ENCODE results near the gene P4HA1. TPM values are rescaled to one million over a fixed set of nuclear protein-coding genes. Genes with fewer than 3 reads are reported as not detected.

P4HA1 gene
- polyA plus RNA-seq, 1 donor from 2014 or later: 24.2 TPM

DNA sequence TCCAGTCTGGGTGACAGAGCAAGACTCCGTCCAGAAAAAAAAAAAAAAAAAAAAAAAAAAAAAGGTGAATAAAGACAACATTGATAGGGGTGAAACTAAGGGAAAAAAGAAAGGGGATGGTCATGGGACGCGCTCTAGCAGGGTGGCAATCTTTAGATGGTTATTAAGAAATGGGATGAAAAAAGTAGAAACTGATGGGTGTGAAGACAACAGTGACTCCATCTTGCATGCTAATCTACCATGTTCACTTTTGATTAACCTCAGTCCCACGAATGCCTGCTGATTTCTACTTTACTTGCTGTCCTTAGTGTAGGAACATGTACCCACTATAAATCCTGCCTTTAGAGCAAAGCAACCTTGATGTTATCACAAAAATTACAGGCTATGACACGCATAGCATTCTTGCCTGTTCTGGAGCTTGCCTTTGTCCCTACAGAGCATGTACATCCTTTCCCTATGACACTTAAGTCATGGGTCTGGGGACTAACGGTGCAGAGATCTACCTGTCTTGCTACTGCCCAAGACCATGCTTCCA is 38.5 kb downstream of the P4HA1 start:
- no peaks in the 10 kb centered on the region for H3K79me2 ChIP-seq (replicated peaks; ENCODE audit: insufficient read depth, low read length)
- no peak overlapping the region for H3K4me2 ChIP-seq (ENCODE audit: low read length)
- no peaks in the 10 kb centered on the region for H3K36me3 ChIP-seq (ENCODE audit: insufficient read depth, low read length)
- H3K9me2 ChIP-seq (ENCODE audit: insufficient read depth, low read length): no peaks in the 10 kb centered on the region
- no peak overlapping the region for H2AFZ ChIP-seq (ENCODE audit: low read depth, low read length)
- H4K20me1 ChIP-seq (ENCODE audit: insufficient read depth): no peaks in the 10 kb centered on the region
- no peak overlapping the region for H3K4me3 ChIP-seq (ENCODE audit: low read length)
- H3F3A ChIP-seq (ENCODE audit: insufficient read depth, low read length, poor library complexity, severe bottlenecking): no peaks in the 10 kb centered on the region
- H3K27me3 ChIP-seq (ENCODE audit: insufficient read depth, low read depth, low read length): no peaks in the 10 kb centered on the region
- TF ChIP-seq MXI1 (conservative IDR thresholded peaks at IDR 0.05; ENCODE audit: poor library complexity, severe bottlenecking) (no peak), SMC3 (conservative IDR thresholded peaks at IDR 0.05; ENCODE audit: poor library complexity) (no peak), TAF1 (IDR thresholded peaks at IDR 0.05; ENCODE audit: low read depth) (no peak), POLR2AphosphoS5 (IDR thresholded peaks at IDR 0.05) (no peak)
- TF ChIP-seq, protein P1, sequence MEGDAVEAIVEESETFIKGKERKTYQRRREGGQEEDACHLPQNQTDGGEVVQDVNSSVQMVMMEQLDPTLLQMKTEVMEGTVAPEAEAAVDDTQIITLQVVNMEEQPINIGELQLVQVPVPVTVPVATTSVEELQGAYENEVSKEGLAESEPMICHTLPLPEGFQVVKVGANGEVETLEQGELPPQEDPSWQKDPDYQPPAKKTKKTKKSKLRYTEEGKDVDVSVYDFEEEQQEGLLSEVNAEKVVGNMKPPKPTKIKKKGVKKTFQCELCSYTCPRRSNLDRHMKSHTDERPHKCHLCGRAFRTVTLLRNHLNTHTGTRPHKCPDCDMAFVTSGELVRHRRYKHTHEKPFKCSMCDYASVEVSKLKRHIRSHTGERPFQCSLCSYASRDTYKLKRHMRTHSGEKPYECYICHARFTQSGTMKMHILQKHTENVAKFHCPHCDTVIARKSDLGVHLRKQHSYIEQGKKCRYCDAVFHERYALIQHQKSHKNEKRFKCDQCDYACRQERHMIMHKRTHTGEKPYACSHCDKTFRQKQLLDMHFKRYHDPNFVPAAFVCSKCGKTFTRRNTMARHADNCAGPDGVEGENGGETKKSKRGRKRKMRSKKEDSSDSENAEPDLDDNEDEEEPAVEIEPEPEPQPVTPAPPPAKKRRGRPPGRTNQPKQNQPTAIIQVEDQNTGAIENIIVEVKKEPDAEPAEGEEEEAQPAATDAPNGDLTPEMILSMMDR (IDR thresholded peaks at IDR 0.05; ENCODE audit: poor library complexity, severe bottlenecking): no peak
- H3K9me3 ChIP-seq (ENCODE audit: low read length): no peaks in the 10 kb centered on the region
- no peak overlapping the region for H3K27ac ChIP-seq (ENCODE audit: low read length)
- H3K9ac ChIP-seq (ENCODE audit: low read length): no peak overlapping the region

DNA sequence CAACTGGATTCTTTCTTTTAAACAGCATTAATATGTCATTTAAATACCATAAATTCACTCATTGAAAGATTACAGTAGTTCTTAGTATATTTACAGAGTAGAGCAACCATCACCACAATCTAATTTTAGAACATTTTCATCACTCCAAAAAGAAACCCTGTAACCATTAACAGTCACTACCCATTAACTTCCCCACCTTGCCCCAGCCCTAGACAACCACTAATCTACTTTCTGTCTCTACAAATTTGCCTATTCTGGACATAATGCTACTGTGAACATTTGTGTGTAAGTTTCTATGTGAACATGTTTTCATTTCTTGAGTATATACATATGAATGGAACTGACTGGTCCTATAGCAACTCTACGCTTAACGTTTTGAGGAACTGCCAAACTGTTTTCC is 42.4 kb downstream of the P4HA1 start:
- H3K9me3 ChIP-seq (ENCODE audit: low read length): no peaks in the 10 kb centered on the region
- no peak overlapping the region for H3K27ac ChIP-seq (ENCODE audit: low read length)
- no peaks in the 10 kb centered on the region for H3K79me2 ChIP-seq (replicated peaks; ENCODE audit: insufficient read depth, low read length)
- no peaks in the 10 kb centered on the region for H4K20me1 ChIP-seq (ENCODE audit: insufficient read depth)
- no peak overlapping the region for H3K4me3 ChIP-seq (ENCODE audit: low read length)
- H3K36me3 ChIP-seq (ENCODE audit: insufficient read depth, low read length): no peaks in the 10 kb centered on the region
- no peak overlapping the region for H3K4me2 ChIP-seq (ENCODE audit: low read length)
- H2AFZ ChIP-seq (ENCODE audit: low read depth, low read length): no peak overlapping the region
- no peaks in the 10 kb centered on the region for H3K9me2 ChIP-seq (ENCODE audit: insufficient read depth, low read length)
- no peak overlapping the region for H3K9ac ChIP-seq (ENCODE audit: low read length)
- TF ChIP-seq RAD21 (conservative IDR thresholded peaks at IDR 0.05) (no peak), MXI1 (conservative IDR thresholded peaks at IDR 0.05; ENCODE audit: poor library complexity, severe bottlenecking) (no peak), TAF1 (IDR thresholded peaks at IDR 0.05; ENCODE audit: low read depth) (no peak), POLR2AphosphoS5 (IDR thresholded peaks at IDR 0.05) (no peak), EP300 (conservative IDR thresholded peaks at IDR 0.05; ENCODE audit: poor library complexity, severe bottlenecking) (no peak), EZH2 (IDR thresholded peaks at IDR 0.05; ENCODE audit: borderline replicate concordance, insufficient read depth, low read length, poor library complexity, severe bottlenecking) (no peak), SMC3 (conservative IDR thresholded peaks at IDR 0.05; ENCODE audit: poor library complexity) (no peak)
- TF ChIP-seq, protein P1 (IDR thresholded peaks at IDR 0.05; ENCODE audit: poor library complexity, severe bottlenecking): no peak
- TF ChIP-seq, protein P2, sequence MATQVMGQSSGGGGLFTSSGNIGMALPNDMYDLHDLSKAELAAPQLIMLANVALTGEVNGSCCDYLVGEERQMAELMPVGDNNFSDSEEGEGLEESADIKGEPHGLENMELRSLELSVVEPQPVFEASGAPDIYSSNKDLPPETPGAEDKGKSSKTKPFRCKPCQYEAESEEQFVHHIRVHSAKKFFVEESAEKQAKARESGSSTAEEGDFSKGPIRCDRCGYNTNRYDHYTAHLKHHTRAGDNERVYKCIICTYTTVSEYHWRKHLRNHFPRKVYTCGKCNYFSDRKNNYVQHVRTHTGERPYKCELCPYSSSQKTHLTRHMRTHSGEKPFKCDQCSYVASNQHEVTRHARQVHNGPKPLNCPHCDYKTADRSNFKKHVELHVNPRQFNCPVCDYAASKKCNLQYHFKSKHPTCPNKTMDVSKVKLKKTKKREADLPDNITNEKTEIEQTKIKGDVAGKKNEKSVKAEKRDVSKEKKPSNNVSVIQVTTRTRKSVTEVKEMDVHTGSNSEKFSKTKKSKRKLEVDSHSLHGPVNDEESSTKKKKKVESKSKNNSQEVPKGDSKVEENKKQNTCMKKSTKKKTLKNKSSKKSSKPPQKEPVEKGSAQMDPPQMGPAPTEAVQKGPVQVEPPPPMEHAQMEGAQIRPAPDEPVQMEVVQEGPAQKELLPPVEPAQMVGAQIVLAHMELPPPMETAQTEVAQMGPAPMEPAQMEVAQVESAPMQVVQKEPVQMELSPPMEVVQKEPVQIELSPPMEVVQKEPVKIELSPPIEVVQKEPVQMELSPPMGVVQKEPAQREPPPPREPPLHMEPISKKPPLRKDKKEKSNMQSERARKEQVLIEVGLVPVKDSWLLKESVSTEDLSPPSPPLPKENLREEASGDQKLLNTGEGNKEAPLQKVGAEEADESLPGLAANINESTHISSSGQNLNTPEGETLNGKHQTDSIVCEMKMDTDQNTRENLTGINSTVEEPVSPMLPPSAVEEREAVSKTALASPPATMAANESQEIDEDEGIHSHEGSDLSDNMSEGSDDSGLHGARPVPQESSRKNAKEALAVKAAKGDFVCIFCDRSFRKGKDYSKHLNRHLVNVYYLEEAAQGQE (IDR thresholded peaks at IDR 0.05; ENCODE audit: borderline replicate concordance): no peak
- no peaks in the 10 kb centered on the region for H3K27me3 ChIP-seq (ENCODE audit: insufficient read depth, low read depth, low read length)
- no peaks in the 10 kb centered on the region for H3F3A ChIP-seq (ENCODE audit: insufficient read depth, low read length, poor library complexity, severe bottlenecking)
